GM12891 (cell line): ENCODE data around the gene ASXL1.

Experiments used
- PAX5 ChIP-seq: IDR thresholded peaks from 2 replicates; pipeline ENCODE4 v1.6.1; 2011; ENCODE audit warnings: low read length, moderate library complexity, mild to moderate bottlenecking; ENCODE audit not compliant: insufficient read depth, severe bottlenecking
- POLR2A ChIP-seq: IDR thresholded peaks from 2 replicates; pipeline ENCODE4 v1.6.1; 2011; ENCODE audit warnings: low read depth, low read length, control low read depth
- POLR2AphosphoS5 ChIP-seq: IDR thresholded peaks from 2 replicates; pipeline ENCODE4 v1.6.1; 2011; ENCODE audit warnings: low read depth, low read length, control low read depth
- POU2F2 ChIP-seq: IDR thresholded peaks from 2 replicates; pipeline ENCODE4 v1.6.1; 2011; ENCODE audit warnings: low read depth, mild to moderate bottlenecking, control low read depth, low read length, moderate library complexity
- TAF1 ChIP-seq: IDR thresholded peaks from 2 replicates; pipeline ENCODE4 v1.6.1; 2011; ENCODE audit warnings: low read depth, low read length, control low read depth

DNA sequence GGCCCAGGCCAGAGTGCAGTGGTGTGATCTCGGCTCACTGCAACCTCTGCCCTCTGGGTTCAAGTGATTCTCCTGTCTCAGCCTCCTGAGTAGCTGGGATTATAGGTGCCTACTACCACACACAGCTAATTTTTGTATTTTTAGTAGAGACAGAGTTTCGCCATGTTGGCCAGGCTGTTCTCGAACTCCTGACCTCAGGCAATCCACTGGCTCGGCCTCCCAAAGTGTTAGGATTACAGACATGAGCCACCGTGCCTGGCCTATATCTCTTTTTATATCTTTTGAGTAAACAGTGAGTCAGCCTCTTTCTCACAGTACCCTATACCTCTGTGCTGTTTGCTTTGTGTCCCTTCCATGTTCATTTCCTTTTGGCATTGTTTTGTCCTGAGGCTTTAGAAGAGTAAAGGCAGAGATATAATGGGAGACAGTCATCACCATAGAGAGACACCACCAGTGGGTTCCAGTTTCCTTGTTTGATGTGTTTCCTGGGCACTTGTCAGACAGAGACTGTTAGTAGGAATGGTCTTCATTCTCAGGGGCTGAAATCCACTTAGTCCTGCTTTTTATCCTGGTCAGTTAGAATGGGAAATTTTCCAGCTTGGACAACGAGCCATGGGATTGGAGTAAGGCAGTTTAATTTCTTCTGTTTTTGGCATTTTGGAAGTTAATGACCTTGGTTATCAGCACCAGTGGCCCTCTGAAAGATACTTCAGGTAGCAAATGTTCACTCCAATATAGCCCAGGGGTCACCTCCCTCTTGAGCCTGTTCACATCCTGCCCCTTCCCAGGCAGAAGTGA lies 32.2 kb upstream of the ASXL1 start:
- TF ChIP-seq PAX5 (no peak), POLR2A (no peak), POLR2AphosphoS5 (no peak), TAF1 (no peak), POU2F2 (no peak)
